ENCODE measurements around the gene FAM47E.

DNA sequence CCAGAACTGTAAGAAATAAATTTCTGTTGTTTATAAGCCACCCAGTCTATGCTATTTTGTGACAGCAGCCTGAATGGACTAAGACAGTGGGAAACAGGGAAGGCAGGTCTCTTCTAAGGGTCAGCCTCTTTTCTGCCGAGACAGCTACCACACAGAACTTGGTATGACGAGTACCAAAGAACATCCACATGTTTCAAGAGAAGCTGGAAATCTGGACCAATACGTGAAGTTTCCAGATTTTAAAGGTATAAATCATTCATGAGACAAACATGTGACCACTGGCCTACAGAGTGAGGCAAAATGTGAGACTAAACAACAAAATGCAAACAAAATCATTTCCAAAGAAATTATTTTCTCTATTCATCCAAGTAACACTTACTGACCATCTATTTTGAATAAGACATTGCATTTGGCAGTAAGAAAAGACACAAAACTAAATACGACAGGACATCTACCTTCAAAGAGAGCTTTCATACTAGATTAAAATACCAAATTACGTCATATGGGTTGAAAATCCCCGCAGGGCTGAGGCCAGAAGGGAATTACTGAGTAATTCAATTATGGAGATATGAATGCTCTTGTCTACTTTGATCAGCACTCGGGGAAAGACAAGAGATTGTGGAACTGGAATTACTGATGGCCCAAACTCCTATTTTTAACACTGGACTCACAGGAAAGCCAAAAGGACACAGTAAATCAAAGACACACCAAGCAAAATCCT, 45.1 kb upstream of the FAM47E start:
- TF ChIP-seq, protein P1, sequence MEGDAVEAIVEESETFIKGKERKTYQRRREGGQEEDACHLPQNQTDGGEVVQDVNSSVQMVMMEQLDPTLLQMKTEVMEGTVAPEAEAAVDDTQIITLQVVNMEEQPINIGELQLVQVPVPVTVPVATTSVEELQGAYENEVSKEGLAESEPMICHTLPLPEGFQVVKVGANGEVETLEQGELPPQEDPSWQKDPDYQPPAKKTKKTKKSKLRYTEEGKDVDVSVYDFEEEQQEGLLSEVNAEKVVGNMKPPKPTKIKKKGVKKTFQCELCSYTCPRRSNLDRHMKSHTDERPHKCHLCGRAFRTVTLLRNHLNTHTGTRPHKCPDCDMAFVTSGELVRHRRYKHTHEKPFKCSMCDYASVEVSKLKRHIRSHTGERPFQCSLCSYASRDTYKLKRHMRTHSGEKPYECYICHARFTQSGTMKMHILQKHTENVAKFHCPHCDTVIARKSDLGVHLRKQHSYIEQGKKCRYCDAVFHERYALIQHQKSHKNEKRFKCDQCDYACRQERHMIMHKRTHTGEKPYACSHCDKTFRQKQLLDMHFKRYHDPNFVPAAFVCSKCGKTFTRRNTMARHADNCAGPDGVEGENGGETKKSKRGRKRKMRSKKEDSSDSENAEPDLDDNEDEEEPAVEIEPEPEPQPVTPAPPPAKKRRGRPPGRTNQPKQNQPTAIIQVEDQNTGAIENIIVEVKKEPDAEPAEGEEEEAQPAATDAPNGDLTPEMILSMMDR (IDR thresholded peaks at IDR 0.05): no peak
- TF ChIP-seq POLR2A (IDR thresholded peaks at IDR 0.05): no peak

Data from adrenal gland (tissue), 5 donors.